GM08714 (cell line): ENCODE data around the gene TMEM131L.

Experiments used
- H3K4me3 ChIP-seq: fragments of 200-500 bp; sonication (Bioruptor generic); 2 replicates; pipeline ENCODE4 v1.5.1; 2014; ENCODE audit warnings: mild to moderate bottlenecking, low read length, inconsistent platforms
- ZNF274 ChIP-seq: IDR thresholded peaks from 2 replicates; pipeline ENCODE4 v1.6.1; 2012; ENCODE audit warnings: mild to moderate bottlenecking, low read depth, low read length

Gene TMEM131L

DNA sequence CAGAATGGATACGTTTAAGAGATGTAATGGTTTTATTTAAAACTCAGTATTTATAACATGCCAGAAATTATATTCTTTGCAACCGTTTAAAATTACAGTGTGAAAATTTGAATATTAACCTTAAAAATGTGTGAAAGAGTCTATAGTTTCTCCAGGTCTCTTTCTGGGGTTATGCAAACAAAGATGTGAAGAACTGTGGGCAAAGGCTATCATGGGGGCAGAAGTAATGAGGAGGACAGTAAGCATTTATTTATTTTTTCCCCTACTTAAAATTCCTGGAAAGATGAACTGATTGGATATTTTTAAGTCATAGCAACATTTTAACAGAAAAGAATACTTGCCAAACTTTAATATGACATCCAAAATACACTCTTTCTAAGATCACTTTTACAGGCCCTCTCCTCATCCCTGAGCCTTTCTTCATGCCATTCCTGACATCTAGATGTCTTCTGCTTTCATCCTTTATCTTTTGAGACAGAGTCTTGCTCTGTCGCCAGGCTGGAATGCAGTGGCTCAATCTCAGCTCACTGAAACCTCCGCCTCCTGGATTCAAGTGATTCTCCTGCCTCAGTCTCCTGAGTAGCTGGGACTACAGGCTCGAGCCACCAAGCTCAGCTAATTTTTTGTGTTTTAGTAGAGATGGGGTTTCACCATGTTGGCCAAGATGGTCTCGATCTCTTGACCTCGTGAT, 46.1 kb downstream of the TMEM131L start:
- no peak for TF ChIP-seq ZNF274
- no peak overlapping the region for H3K4me3 ChIP-seq

DNA sequence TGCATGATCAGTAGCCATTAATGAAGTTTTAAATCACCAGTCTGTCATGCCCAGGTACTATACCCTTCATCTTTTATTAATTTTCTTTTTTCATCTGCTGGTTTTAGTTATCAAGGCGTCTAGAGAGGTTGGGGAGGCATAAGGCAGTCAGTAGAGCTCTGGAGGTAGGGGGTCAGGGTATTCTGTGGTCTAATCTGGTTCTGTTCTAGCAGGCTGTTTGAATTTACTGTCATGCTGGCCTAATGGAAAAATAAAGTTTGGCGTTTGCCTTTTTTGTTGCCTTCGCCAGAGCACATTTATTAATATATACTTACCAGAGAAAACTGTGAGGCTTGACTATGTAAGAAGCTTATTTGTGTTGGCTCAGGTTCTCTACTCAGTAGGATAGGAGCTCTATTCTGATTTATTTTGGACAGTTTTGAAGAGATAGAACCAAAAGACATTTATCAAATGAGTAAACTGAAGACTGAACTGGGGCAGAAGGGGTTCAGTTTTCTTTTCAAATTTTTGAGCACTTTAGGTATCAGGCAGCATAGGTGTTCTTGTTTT, 46.9 kb downstream of the TMEM131L start:
- H3K4me3 ChIP-seq = no peak overlapping the region
- no peak for TF ChIP-seq ZNF274

DNA sequence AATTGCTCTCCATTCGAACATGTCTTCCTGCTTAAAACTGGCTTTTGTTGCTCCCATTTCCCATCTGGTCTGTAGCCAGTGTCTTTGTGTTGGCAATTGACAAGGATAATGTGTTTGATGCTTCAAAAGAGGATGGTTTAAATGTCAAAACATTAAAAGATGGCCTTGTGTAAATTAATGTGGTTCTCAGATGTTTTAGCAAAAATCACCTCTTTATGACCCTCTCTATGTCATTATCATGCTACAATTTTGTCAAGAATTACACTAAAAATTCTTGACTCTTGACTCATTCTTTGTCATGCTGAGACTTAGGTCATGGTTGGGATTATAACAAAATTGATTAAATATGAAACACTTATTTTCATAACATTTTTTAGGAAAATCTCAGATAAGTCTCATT, 47.4 kb downstream of the TMEM131L start:
- no peak overlapping the region for H3K4me3 ChIP-seq
- no peak for TF ChIP-seq ZNF274

DNA sequence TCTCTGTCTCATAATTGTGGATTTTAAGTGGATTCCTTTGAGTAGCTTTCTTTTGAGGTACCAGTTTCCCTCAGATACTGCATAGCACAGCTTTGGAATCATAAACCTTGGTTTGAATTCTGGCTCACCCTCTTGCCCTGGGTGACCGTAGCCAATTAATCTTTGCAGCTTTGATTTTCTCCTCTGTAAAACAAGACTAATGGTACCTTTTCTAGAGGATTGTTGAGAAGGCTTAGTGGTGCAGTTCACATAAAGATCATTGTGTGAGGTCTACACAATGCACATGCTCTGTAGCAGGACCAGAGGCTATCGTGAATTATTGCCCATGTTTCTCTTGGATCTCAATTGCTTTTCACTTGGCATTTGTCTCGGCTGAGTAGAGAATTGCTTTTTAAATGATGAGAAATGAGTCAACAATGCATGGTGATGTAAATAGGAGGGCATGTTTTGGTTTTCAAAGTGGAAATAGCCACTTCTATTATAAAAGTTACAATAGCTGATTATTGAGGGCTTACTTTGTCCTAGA, 47.9 kb downstream of the TMEM131L start:
- no peak overlapping the region for H3K4me3 ChIP-seq
- no peak for TF ChIP-seq ZNF274

DNA sequence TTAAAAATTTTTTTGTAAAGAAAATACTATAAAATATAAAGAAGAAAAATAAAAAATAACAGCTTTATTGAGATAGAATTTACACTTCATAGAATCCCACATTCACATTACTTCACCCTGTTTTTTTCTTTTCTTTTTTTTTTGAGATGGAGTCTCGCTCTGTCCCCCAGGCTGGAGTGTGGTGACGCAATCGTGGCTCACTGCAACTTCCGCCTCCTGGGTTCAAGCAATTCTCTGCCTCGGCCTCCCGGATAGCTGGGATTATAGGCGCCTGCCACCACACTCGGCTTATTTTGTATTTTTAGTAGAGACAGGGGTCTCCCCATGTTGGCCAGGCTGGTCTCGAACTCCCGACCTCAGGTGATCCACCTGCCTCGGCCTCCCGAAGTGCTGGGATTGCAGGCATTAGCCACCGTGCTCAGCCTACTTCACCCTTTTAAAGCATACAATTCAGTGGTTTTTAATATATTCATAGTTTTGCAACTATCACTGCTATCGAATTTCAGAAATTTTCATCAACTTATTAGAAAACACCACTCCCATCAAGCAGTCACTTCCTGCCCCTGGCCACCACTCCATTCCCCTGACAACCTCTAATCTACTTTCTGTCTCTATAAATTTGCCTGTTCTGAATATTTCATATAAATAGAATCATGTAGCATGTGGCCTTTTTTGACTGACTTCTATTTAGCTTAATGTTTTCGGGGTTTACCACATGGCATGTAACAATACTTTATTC, 48.7 kb downstream of the TMEM131L start:
- no peak overlapping the region for H3K4me3 ChIP-seq
- TF ChIP-seq ZNF274 = no peak

DNA sequence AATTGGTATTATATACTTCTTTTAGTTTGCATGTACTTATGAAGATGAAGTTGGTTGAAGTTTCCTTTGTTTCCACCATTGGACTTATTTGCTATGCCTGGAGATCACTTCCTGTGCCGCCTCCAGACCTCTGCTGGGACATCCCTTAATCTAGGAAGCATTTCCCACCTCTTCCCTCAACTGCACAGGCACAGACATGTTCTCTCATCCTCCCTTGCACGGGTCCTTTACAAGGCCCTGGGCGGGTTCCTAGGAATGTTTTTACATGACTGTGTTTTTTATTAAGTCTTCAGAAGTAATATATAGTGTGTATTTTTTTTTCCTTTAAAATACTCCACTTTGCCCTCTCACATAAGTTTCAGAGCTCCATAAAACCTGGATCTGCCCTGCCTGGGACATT, 51.0 kb downstream of the TMEM131L start:
- no peak overlapping the region for H3K4me3 ChIP-seq

DNA sequence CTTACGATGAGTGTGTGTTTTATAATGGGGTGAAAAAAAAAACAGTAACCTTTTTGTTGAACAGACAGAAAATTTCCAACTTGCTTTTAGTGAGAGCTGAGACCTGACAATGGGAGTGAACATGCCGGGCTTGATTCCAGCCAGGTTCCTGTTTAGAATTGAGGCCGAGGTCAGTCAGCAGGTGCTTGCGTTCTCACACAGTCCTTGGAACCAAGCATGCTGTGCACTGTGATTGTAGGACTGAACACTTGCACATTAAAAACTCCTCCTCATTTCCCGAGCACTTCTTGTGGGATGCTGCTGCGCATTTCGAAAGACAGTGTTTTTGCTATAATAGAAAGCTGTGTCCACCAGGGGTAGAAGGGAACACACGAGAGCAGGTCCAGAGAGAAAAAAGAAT, 51.8 kb downstream of the TMEM131L start:
- no peak overlapping the region for H3K4me3 ChIP-seq
- no peak for TF ChIP-seq ZNF274

More for the DNA sequence above, 51.0 kb downstream of the TMEM131L start:
- no peak for TF ChIP-seq ZNF274

DNA sequence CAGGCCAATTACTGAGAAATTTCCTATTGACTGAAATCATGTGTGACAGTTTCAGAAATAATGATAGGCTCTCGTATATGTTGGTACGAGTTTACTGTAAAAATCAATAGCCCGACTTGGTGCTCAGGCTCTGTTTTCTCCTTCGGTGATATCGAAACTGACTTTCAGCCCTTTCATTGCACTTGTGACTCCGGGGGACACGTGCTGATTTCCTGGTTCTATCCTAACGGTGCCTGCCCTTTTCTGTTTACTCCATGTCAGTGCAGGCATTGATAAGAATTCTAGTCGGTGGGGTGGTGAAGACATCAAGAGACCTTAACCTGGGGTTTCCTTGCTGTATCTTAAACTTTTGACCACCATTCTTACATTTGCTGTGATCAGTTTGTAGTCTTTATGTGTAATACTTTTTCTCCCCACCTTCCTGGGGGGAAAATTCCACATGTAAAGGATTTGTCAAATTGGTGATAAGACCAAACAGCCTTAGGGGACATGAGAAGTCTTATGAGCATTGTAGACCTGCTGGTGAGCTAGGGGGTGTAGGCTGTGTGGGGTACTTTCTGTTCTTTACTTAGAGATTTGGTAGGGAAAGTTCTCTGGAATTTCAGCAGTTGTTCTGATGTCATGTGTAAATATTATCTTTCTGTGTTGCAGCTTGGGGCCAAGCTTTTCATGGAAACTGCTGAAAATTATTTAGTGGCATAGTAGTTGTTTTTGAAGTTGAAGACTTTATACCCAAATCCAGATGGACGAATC, 52.7 kb downstream of the TMEM131L start:
- no peak overlapping the region for H3K4me3 ChIP-seq
- TF ChIP-seq ZNF274 = no peak

DNA sequence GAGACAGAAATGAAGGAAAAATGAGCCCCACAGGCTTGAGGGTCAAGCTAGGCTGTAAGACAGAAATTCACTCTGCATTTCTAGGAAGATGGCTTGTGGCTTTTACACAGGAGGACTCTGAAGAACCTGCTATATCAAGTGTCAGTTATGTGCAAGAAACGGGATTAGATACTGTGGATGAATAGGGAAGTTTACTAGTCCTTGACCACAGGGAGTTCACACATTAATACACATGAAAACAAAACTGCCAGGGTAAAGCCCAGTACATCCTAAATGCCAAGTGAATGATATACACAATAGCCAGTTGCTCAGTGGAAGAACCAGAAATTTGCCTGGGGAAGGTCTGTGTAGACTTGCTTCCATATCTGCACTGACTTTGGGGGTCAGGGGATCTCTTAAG, 53.5 kb downstream of the TMEM131L start:
- no peak for TF ChIP-seq ZNF274

DNA sequence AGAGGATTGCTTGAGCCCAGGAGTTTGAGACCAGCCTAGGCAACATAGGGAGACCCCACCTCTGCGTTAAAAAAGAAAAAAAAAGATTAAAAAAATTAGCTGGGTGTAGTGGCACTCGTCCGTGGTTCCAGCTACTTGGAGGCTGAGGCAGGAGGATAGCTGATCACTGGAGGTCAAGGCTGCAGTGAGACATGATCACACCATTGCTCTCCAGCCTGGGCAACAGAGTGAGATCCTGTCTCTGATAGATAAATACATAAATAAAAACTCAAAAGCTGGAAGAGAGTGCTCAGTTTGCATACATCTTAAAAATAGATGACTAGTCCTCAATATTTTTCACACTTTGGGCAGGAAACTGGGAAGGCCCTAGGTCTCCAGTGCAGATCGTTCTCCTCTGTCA, 54.1 kb downstream of the TMEM131L start:
- no peak for TF ChIP-seq ZNF274
- H3K4me3 ChIP-seq = peak overlapping the region; percentile 28; the same call in 1 of the 2 replicates

More for the DNA sequence above, 53.5 kb downstream of the TMEM131L start:
- no peak overlapping the region; the same call in 1 of the 2 replicates for H3K4me3 ChIP-seq

DNA sequence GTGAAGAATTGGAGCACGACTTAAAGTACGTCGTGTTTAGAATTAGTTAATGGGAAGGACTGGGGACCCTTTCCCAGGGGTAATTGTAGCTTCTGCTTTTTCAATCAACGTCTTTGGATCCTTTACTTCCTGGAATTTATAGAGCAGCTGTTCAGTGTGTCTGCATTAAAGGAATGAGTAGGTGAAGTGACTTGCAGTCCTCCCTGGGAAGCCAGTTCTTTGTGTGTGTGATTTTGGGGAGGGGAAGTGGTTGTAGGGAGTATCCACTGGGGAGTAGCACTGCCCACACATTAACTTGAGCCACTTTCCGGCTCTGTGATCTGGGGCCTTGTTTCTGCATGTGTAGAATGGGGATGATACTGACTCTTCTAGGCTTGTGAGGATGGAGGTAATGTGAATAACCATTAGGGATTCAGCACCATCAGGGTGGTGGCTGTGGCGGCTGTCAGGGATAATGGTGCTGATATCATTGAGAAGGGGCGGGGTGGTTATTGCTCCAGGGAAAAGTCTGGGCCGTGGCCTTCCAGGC, 54.7 kb downstream of the TMEM131L start:
- TF ChIP-seq ZNF274 = no peak
- peak overlapping the region; percentile 36; the same call in 1 of the 2 replicates for H3K4me3 ChIP-seq

DNA sequence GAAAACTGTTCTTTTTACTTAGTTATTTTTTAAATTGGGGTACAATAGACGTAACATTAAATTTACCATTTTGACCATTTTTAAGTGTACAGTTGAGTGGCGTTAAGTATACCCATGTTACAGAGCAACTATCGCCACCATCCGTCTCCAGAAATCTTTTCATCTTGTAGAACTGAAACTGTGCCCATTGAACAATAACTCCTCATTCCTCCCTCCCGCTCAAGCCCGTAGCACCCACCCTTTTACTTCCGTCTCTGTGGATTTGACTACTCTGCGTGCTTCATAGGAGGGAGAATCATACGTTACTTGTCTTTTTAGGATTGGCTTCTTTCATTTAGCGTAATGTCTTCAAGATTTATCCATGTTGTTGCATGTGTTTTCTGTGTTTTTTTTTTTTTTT, 55.3 kb downstream of the TMEM131L start:
- H3K4me3 ChIP-seq = peak overlapping the region; percentile 44; the same call in 1 of the 2 replicates
- TF ChIP-seq ZNF274 = no peak

DNA sequence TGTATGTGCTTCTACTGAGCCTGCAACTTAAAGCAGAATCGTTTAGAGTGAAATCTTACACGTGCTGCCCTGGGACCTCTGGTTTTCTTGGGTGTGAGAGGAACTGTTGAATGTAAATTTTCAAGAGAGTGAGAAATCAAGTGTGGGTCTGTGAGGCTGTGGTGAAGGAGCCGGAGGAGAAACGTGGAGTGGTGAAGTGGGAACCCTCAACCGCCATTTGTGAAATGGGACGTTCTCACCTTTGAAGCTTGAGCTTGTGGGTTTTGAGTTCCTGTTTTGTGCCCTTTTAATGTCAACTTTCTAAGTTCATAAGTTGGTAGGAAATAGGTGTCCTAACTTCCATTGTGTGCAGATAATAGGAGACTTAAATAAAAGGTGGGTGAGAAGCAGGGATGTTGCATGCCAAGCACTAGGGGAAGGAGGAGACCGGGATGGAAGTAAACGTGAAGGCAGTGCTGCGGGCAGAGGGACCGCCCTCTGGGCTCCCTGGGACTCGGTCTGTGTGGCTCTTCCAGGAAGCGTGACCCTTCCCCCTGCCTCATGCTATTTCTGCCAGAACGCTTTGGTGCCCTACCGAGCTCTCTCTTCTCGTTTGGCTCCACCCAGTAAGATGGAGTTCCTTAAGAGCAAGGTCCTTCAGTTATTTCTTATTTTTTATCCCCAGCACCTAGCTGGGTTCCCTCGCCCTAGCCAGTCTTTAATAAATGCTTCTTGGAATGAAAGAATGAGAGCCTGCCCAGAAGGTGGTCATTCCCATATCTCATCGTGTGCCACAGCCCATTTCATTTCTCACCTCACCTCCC, 56.0 kb downstream of the TMEM131L start:
- TF ChIP-seq ZNF274 = no peak
- peak overlapping the region; percentile 48; the same call in 1 of the 2 replicates for H3K4me3 ChIP-seq

DNA sequence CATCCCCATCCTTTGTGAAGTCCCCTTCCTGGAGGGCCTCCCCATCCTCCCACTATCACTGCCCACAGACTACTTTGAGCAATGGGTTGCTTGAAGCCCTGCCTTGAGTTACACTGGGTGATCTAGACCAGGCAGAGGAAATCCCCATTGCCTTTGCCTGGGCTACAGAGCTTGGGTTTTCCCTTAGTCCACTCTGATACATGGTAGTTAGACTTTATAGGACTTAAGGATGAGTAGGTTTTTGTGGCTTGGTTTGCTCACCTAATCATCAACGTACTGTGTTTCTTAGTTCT, 56.6 kb downstream of the TMEM131L start:
- peak overlapping the region; percentile 48; the same call in 1 of the 2 replicates for H3K4me3 ChIP-seq
- TF ChIP-seq ZNF274 = no peak
